GM18511 (cell line): ENCODE measurements around the gene ILDR1.

Experiments used
- ATAC-seq: cut with Tn5 transposase; IDR thresholded peaks from one replicate; pipeline ENCODE4 v1.9.1; 2021; ENCODE audit warnings: mild to moderate bottlenecking, moderate library complexity; ENCODE audit not compliant: unreplicated experiment

The ILDR1 gene

DNA sequence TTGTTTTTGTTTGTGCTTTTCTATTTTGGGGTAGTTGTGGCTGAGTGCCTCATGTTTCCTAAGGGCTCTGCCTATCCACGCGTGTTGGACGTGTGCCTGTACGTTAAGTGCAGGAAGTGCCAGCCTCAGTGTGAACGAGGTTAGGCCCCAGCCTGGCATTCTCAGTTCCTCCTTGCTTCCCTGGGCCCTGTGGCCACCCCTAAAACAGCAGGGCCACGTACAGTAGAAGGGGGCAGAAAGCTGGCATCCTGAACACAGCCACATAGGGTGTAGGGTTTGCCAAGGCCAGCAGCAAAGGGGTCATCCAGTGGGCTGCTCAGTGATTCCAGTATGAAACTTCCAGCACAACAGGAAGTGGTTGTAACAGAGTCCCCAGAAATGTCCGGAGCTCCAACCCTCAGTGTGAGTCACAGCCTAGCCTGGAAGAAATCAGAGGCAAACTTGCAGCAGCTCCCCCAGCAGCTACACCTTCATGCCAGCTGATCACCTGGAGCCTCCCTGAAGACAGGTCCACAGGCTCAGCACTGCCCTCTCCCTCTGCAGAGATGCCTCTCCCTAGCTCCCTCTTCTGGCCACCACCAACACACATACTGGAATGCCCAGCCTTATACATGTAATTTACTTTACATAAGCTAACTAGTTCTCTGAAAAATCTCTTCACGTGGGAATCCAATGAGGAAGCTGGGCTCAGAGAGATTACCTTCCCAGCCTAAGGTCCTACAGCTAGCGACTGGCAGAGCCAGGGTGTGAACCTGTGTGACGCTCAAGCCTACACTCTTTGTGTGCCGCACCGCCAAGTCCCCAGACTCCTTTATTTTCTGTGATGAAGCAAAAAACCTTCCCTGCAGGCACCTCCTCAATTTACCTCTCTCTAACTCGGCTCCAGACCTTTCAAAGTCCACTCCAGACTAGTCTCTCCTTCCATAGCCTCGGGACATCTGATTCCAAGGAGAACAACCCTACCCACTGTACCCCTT lies 26.6 kb downstream of the ILDR1 start:
- ATAC-seq = peak; percentile 51

GRCh38 chr3:121994551-121994950 lies 27.5 kb downstream of the ILDR1 start:
- no peak for ATAC-seq

- ATAC-seq = peak; percentile 66
These were observed 29.2 kb downstream of the ILDR1 start for GRCh38 chr3:121992601-121993560.

GRCh38 chr3:121989943-121990342 lies 32.1 kb downstream of the ILDR1 start:
- no peak for ATAC-seq

- ATAC-seq = no peak
These were observed 33.9 kb downstream of the ILDR1 start for GRCh38 chr3:121988146-121988545.

- ATAC-seq = no peak
These were observed 36.2 kb downstream of the ILDR1 start for GRCh38 chr3:121985846-121986245.

DNA sequence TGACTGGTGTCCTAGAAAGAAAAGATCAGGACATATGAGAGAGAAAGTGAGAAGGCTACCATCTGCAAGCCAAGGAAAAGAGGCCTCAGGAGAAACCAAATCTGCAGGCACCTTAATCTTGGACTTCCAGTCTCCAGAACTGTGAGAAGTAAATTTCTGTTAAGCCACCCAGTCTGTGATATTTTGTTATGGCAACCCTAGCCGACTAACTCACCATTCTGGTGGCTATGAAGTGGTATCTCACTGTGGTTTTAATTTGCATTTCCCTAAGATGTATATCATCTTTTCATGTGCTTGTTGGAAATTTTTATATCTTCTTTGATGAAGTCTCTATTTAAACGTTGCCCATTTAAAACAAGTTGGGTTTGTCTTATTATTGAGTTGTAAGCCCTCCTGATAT lies 40.6 kb downstream of the ILDR1 start:
- no peak for ATAC-seq

- ATAC-seq = peak; percentile 33
These were observed 41.6 kb downstream of the ILDR1 start for GRCh38 chr3:121980450-121980796.

- ATAC-seq = peak; percentile 85
These were observed 42.2 kb downstream of the ILDR1 start for GRCh38 chr3:121979734-121980449.

DNA sequence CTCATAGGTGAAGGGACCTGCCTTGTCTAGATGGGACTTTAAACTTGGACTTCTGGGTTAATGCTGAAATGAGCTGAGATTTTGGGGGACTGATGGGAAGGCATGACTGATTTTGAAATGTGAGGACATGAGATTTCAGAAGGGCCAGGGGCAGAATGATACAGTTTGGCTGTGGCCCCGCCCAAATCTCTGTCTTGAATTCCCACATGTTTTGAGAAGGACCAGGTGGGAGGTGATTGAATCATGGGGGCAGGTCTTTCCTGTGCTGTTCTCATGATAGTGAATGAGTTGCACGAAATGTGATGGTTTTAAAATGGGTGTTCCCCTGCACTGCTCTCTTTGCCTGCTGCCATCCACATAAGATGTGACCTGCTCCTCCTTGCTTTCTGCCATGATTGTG lies 42.8 kb downstream of the ILDR1 start:
- ATAC-seq = no peak

DNA sequence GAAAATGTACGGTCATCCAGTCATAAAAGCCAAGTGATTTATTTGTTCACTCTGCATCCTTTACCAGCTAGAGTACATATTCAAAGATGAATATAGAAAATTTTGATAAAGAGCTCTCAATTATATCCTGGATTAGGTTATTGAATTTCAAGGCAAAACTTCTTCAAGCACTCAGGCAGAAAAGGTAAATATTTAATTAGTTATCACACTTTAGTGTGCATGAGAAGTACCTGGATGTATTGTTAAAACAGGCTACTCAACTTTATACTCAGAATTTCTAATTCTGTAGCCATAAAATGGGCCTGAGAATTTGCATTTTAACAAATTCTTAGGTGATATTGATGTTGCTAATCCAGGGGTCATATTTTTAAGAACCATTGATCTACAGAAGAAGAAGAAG lies 45.3 kb downstream of the ILDR1 start:
- ATAC-seq = no peak

DNA sequence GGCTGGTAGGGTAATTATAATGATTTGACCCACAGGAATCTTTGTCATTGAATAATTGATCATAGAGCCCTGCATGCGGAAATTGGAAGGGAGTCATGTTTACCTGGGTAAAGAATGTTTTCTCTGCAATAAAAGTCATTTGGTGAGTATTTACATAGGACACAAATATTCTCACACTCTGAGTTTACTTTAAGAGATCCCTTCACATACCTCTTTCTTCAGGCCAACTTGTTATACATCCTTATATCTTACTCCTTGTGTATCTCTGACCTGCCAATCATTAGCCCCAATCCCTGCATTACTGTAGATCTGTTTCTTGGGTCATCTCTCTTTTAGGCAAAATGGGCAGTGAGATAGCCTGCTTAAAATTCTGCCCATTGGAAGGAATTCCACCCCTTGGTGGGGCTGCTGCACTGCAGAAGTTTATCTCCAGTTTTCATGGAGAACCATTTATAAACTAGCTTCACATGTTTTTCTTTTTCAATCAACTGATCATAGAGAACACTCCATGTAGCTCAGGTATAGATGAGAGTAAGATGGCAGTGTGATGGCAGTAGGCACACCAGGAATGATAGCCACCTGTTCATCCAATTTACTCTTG lies 46.2 kb downstream of the ILDR1 start:
- no peak for ATAC-seq

GRCh38 chr3:121974601-121975111 lies 47.4 kb downstream of the ILDR1 start:
- no peak for ATAC-seq

GRCh38 chr3:121970047-121970446 lies 52.0 kb downstream of the ILDR1 start:
- ATAC-seq = no peak

- ATAC-seq = no peak
These were observed 52.4 kb downstream of the ILDR1 start for GRCh38 chr3:121969631-121970030.

- no peak for ATAC-seq
These were observed 58.4 kb downstream of the ILDR1 start for GRCh38 chr3:121963608-121964007.

- no peak for ATAC-seq
These were observed 59.6 kb downstream of the ILDR1 start for GRCh38 chr3:121962443-121962842.

GRCh38 chr3:121961283-121961682 lies 60.8 kb downstream of the ILDR1 start:
- ATAC-seq = no peak

- no peak for ATAC-seq
These were observed 63.2 kb downstream of the ILDR1 start for GRCh38 chr3:121958801-121959200.

DNA sequence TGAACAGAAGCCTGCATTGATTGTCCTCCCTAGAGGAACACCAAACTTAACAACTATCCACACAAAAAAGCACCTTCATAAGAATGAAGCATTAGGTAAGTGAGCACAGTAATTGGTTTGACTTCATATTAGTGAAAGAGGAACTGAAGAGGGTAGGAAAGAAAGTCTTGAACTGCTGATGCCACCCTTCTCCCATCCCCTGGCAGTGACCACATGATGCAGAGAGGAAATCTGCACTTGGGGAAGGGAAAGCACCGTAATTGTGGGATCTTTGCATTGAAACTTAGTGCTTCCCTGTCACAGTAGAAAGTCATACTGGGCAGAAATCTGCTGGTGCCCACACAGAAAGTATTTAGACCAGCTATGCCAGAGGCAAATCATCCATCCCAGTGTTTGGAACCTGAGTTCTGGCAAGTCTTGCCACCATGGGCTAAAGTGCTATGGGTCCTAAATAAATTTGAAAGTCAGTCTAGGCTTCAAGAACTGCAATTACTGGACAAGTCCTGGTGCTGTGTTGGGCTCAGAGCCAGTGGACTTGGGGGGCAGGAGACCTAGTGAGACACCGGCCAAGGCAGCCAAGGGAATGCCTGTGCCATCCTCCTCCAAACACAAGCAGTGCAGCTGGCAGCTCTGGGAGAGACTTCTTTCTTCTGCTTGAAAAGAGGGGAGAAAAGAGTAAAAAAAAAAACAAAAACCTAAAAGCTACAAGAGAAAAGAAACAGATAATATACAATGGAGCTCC lies 64.2 kb downstream of the ILDR1 start:
- no peak for ATAC-seq
